ENCODE results near the gene PLCG1.
A peak's percentile ranks its signal among the peaks of the same experiment; 100 is the strongest.

The PLCG1 gene

GRCh38 chr20:41137614-41138474 lies 501 bp downstream of the PLCG1 start:
- TF ChIP-seq CTCF (IDR thresholded peaks at IDR 0.05; ENCODE audit: borderline replicate concordance, control extremely low read depth, extremely low read depth, insufficient read depth, missing control alignments) = no peak
- DNase-seq (ENCODE audit: low spot score) = peak; percentile 81
- in situ Hi-C loops (cut with MboI; ENCODE audit: low sequenced_read_pairs, unreplicated experiment) = no loop called here

GRCh38 chr20:41138475-41139226 lies 1.3 kb downstream of the PLCG1 start:
- TF ChIP-seq CTCF (IDR thresholded peaks at IDR 0.05; ENCODE audit: borderline replicate concordance, control extremely low read depth, extremely low read depth, insufficient read depth, missing control alignments) = no peak
- in situ Hi-C loops (cut with MboI; ENCODE audit: low sequenced_read_pairs, unreplicated experiment) = no loop called here
- DNase-seq (ENCODE audit: low spot score) = no peak

- TF ChIP-seq CTCF (IDR thresholded peaks at IDR 0.05; ENCODE audit: borderline replicate concordance, control extremely low read depth, extremely low read depth, insufficient read depth, missing control alignments) = no peak
- in situ Hi-C loops (cut with MboI; ENCODE audit: low sequenced_read_pairs, unreplicated experiment) = no loop called here
Observed at GRCh38 chr20:41139227-41140093, 2.1 kb downstream of the PLCG1 start.

GRCh38 chr20:41140226-41141133 lies 3.1 kb downstream of the PLCG1 start:
- in situ Hi-C loops (cut with MboI; ENCODE audit: low sequenced_read_pairs, unreplicated experiment) = no loop called here
- TF ChIP-seq CTCF (IDR thresholded peaks at IDR 0.05; ENCODE audit: borderline replicate concordance, control extremely low read depth, extremely low read depth, insufficient read depth, missing control alignments) = no peak
- DNase-seq (ENCODE audit: low spot score) = no peak

More at GRCh38 chr20:41139227-41140093, 2.1 kb downstream of the PLCG1 start:
- no peak for DNase-seq (ENCODE audit: low spot score)

GRCh38 chr20:41141153-41141815 lies 3.9 kb downstream of the PLCG1 start:
- no peak for DNase-seq (ENCODE audit: low spot score)
- no peak for TF ChIP-seq CTCF (IDR thresholded peaks at IDR 0.05; ENCODE audit: borderline replicate concordance, control extremely low read depth, extremely low read depth, insufficient read depth, missing control alignments)
- in situ Hi-C loops (cut with MboI; ENCODE audit: low sequenced_read_pairs, unreplicated experiment) = no loop called here
